ENCODE data around the gene GATC.

The GATC gene

DNA sequence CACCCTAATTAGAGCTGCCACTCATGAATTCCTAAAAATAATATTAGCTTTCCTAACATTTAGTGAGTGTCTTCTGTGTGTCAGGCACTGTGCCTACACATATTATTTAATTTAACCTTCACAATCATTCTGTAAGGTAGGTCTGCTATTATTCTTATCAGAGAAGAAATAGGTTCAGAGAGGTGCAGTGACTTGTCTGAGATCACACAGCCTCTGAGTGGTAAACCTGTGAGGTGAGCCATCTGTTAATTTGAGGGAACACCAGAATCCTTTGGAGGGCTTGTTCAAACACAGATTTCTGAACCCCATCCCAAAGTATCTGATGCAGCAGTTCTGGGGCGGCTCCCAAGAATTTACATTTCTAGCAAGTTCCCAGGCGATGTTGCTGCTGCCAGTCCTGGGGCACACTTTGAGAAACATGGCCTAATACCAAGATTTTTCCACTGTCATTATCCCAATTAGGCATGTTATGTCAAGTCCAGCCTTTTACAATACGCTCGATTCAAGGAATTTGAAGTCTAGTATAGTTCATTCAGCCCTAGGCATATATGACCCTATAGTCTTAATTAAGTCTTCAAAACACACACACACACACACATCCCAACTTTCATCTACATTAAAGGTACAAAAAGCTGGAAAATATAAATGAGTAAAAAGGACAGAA, 28.2 kb upstream of the GATC start:
- TF ChIP-seq, protein P1, sequence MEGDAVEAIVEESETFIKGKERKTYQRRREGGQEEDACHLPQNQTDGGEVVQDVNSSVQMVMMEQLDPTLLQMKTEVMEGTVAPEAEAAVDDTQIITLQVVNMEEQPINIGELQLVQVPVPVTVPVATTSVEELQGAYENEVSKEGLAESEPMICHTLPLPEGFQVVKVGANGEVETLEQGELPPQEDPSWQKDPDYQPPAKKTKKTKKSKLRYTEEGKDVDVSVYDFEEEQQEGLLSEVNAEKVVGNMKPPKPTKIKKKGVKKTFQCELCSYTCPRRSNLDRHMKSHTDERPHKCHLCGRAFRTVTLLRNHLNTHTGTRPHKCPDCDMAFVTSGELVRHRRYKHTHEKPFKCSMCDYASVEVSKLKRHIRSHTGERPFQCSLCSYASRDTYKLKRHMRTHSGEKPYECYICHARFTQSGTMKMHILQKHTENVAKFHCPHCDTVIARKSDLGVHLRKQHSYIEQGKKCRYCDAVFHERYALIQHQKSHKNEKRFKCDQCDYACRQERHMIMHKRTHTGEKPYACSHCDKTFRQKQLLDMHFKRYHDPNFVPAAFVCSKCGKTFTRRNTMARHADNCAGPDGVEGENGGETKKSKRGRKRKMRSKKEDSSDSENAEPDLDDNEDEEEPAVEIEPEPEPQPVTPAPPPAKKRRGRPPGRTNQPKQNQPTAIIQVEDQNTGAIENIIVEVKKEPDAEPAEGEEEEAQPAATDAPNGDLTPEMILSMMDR (conservative IDR thresholded peaks at IDR 0.05; ENCODE audit: low read length), result no peak
- DNase-seq (ENCODE audit: low read depth), result no peak
- H3K4me3 ChIP-seq (ENCODE audit: low read length), result no peak overlapping the region

DNA sequence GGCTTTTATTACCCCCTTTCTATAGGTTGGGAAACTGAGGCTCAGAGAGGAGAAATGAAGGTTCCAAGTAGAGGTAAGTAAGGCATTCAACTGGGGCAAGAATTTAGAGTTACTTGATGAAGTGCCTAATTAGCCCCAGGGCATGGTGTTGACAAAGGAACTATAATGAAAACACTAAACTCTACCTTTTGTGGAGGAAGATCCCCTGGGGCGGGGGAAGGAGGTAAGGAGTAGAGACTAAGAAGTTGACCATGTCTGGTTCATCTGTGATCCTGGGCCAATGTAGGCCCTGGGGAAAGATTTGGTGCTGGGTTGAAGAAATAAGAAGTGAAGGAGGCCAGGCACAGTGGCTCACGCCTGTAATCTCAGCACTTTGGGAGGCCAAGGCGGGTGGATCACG, 24.5 kb upstream of the GATC start:
- DNase-seq (ENCODE audit: low read depth), result no peak
- TF ChIP-seq, protein P1 (conservative IDR thresholded peaks at IDR 0.05; ENCODE audit: low read length), result no peak
- H3K4me3 ChIP-seq (ENCODE audit: low read length), result no peak overlapping the region

DNA sequence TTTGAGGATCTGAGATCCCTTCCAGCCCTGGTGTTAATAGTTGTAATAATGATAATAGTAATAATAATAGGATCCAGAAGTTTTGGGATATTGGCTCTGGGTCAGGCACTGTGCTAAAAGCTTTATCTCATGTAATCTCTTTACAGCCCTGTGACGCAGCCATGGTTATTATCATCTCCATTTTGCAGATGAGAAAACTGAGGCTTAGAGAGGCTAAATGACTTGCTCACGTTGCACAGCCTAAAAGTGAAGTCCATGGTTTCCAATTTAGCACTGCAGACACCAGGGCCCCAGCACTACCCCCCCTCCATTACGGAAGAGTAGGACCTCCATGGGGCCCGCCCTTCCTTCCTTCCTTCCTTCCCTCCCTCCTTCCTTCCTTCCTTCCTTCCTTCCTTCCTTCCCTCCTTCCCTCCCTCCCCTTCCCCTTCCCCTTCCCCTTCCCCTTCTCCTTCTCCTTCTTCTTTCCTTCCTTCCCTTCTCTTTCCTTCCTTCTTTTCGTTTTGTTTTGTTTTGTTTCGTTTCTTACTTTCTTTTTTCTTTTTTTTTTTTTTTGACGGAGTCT, 23.3 kb upstream of the GATC start:
- H3K4me3 ChIP-seq (ENCODE audit: low read length), result no peak overlapping the region
- TF ChIP-seq, protein P1 (conservative IDR thresholded peaks at IDR 0.05; ENCODE audit: low read length), result no peak
- DNase-seq (ENCODE audit: low read depth), result no peak

DNA sequence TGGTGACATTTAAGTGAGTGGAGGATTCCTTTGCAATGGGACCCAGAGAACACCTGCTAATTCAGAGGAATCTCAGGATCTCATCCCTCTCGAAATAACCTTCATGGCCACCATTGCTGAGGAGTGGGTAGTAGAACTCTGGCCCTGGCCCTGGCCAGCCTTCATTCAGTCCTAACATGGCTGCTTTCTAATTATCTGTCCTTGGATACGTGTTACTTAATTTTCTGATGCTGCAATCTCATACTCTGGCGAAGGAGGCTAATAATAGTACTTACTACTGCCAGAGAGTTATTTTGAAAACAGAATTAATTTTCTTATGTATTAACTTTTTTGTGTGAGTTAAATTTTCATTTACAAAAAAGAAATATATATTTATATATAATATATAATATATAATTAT, 20.4 kb upstream of the GATC start:
- DNase-seq (ENCODE audit: low read depth), result no peak
- no peak overlapping the region for H3K4me3 ChIP-seq (ENCODE audit: low read length)
- TF ChIP-seq, protein P1 (conservative IDR thresholded peaks at IDR 0.05; ENCODE audit: low read length), result no peak

DNA sequence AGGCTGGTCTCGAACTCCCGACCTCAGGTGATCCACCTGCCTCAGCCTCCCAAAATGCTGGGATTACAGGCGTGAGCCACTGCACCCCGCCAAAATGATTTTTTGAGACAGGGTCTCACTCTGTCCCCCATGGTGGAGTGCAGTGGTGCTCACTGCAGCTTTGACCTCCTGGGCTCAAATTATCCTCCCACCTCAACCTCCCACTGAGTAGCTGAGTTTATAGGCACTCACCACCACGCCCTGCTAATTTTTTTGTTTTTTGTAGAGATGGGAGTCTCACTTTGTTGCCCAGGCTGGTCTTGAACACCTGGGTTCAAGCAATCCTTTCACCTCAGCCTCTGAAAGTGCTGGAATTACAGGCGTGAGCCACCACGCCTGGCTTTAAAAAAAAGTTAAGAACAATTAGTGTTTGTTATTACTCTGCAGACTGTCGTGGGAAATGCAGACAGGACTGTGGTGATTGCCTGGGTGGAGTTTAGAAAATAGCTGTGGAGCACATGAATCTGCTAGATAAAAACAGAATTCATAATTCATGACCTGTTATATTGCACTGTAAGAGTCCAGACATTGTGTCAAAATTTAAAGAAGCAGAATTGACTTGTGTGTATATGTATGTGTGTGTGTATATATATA, 17.5 kb upstream of the GATC start:
- DNase-seq (ENCODE audit: low read depth), result no peak
- TF ChIP-seq, protein P1 (conservative IDR thresholded peaks at IDR 0.05; ENCODE audit: low read length), result no peak

DNA sequence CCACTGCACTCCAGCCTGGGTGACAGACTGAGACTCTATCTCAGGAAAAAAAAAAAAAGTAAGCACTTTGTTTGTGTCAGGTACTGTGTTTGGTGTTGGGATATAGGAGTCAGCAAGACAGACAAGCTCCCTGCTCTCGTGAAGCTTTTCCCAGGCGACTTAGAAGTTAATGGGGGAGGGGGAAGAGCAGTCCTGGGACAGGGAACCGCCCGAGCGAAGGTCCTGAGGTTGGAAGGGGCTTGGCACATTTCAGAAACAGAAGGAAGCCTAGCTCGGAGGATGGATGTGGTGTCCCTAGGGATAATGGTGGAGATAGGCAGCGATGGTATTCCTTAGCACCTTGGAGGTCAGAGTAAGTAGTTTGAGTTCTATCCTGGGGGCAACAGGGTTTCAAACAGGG, 16.9 kb upstream of the GATC start:
- TF ChIP-seq, protein P1 (conservative IDR thresholded peaks at IDR 0.05; ENCODE audit: low read length), result no peak
- DNase-seq (ENCODE audit: low read depth), result no peak
- H3K4me3 ChIP-seq (ENCODE audit: low read length), result no peak overlapping the region

More for the DNA sequence above, 17.5 kb upstream of the GATC start:
- no peak overlapping the region for H3K4me3 ChIP-seq (ENCODE audit: low read length)

All from AG10803 (cell line).